CD4-positive, alpha-beta T cell treated with Interleukin-6 at 100 ng/mL for 8 hours (primary cell): ENCODE results near the gene CADM2.

Experiments
- DNase-seq: peaks from one replicate; pipeline ENCODE4 v3.0.0-alpha.2; 2020; ENCODE audit warnings: mixed read lengths, low spot score

CADM2 gene

DNA sequence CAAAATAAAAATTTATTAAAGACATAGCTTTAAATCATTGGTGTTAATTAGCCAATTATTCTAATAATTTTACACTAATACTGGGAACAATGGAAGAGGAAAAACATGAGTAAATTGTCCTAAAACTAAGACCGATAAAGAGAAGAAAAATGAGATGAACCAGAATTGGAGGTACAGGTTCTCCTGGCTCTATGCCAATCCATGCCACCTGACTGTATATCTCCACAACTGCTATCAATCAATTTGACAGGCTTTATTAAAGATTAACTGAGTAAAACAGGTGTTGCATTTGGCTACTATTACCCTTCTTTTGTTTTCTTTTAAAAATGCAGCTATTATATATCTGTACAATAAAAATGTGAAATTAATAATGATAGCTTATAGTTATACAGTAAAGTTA lies 850.0 kb downstream of the CADM2 start:
- no peak for DNase-seq

DNA sequence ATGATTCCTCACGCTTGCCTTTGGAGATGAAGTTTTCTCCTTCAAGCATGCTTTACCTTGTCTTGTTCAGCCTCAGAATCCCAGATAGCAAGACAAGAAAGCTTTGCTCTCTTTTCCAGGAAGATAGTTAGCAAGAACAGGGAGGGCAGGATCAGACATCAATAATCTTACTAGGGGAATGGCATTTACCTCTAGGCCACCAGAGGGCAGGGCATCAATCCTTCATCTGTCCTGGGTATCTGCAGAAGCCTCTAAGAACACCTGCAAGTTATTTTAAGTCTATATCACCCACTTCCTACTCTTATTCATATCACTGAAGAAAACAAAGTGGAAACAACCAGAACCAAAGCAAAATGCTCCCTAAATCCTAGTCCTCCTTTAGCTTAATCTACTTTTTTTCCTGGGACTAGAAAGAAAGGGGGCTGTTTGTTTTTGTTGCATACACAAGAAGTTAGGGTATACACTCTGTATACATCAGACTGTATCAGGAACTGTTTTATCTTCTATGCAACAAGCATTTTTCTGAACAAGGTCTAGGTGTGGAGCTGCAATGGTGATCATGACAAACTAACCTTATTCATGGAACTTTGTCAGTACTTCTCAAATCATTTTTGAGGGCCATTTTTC lies 862.5 kb downstream of the CADM2 start:
- no peak for DNase-seq

- DNase-seq = no peak
Measured at GRCh38 chr3:85835857-85836440, 877.2 kb downstream of the CADM2 start.

DNA sequence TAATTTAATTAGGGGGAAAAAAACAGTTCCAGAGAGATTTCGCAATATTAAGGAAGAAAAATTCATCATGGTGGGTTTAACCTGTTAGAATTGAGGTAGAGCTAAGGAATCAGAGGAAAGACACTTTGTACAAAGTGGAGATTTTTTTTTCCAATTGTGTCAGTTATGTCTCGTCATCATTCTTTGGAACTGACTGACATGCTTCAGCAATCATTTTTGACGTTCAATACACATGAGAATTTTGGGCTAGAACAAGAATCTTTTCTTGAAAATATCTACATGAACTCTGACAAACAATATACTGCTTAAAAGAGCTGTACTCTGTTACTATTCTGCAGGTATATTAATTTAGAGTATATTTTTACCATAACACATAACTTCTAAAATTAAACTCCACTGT lies 878.6 kb downstream of the CADM2 start:
- DNase-seq = no peak

DNA sequence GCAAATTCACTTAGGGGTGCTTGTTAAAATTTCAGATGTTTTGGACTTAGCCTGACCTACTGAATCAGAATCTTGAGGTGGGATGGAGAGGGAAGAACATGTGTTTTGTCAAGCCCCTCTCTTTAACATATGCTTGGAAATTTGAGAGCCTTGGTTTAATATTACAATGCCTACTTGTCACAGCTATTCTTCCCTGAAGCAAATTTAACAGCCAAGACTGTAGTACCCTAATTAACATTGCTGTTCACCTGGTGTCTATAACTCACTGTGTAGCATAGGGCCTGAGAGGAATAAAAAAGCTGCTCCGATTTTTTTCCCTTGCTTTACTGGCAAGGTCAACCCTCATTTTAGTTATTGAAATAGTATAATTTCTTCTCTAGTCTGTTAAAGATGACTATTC lies 880.1 kb downstream of the CADM2 start:
- DNase-seq = no peak

DNA sequence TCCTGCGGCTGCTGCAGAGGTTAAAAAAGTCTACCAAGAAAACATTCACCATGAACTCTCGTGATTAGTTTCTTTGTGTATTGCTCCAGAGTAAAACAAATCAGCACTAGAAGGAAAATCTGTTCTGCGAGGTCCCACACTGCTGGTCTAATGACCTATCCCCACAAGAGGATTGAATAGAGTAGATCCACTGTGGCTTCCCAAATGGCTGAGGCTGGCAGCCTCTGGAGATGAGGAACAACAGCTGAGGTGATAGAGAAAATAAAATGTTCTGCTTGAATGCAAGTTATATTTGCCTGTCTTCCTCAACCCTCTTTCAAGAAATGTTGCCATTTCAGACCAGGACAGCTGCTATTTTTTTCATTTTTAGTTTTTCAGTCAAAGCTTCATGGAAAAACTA lies 883.3 kb downstream of the CADM2 start:
- no peak for DNase-seq

GRCh38 chr3:85846940-85847339 lies 888.2 kb downstream of the CADM2 start:
- no peak for DNase-seq

DNA sequence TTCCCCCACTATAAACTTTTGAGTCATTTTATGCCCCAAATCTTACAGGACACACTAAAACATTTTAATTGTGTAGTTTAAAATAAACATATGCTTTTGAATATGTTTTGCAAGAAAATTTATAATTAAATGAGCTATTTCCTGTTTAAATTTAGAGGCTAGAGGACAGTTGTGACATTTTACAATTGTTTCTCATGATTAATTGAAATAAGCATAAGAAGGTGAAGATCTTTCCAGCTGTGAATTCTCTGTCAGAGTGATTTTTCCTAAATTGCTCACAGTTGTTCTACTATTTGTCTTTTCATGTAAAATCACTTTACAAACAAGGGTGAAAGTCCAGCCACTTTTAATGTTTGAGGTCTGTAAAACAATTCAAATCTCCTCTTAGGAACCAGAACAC lies 892.3 kb downstream of the CADM2 start:
- no peak for DNase-seq

DNA sequence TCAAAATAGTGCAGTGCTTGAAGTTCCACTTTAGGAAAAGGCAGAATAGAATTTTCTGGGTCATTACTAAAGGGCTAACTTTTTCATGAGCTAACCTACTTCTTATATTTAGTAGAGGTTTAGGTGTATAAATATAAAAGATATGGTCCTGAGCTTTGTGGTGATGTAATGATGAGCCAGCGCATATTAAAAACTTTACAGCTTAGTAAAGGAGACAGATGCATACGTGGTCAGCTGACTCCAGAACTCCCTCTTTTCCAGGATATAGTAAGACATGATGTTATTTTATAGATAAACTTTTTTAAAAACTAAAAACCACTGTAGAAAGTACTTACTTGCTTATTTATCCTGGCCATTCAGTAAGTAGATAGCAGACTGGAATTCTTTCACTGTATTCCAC lies 895.0 kb downstream of the CADM2 start:
- no peak for DNase-seq

- DNase-seq = no peak
Measured at GRCh38 chr3:85862893-85863455, 904.2 kb downstream of the CADM2 start.

DNA sequence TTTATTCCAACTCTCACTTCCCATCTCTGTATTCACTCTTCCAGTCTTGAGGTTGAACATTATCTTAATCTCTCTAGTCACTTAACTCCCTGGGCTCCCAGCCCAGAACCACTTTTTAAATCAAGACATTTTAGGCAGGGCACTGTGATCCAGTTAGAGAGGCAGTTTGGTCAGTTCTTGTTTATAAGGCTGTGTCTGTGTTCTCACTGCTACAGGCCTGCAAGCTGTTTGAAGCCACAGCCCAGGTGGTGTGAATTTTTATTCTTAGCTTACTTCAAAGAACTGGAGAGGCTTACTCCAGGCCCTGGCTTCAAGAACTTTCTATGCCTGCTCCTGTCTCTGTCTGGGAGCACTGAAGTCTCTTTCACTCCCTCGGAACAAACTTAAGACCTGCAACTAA lies 906.1 kb downstream of the CADM2 start:
- DNase-seq = no peak

GRCh38 chr3:85867072-85867471 lies 908.3 kb downstream of the CADM2 start:
- DNase-seq = no peak

- no peak for DNase-seq
Measured at GRCh38 chr3:85875589-85875988, 916.8 kb downstream of the CADM2 start.

GRCh38 chr3:85877631-85878030 lies 918.8 kb downstream of the CADM2 start:
- no peak for DNase-seq

GRCh38 chr3:85881833-85882393 lies 923.1 kb downstream of the CADM2 start:
- DNase-seq = no peak

GRCh38 chr3:85890043-85890555 lies 931.3 kb downstream of the CADM2 start:
- DNase-seq = no peak

DNA sequence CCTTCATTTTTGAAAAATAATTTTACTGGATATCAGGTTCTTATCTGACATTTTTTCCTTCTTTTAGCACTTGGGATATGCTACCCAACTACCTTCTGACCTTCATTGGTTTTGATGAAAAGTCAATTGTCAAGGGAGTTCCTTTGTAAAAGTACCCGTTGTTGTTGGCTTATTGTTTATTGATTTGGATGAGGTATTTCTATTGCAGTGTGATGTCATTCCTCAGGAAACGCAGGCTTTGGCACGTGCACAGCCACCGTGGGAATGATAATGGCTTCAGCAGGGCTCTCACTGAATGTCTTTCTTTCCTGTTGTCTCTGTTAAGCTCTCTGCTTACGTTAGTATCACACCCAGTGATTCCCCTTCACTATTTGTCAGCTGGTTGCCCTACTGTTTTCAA lies 944.6 kb downstream of the CADM2 start:
- no peak for DNase-seq

- DNase-seq = no peak
Measured at GRCh38 chr3:85912980-85913379, 954.2 kb downstream of the CADM2 start.

- no peak for DNase-seq
Measured at GRCh38 chr3:85922374-85922773, 963.6 kb downstream of the CADM2 start.

GRCh38 chr3:85930718-85931117 lies 971.9 kb downstream of the CADM2 start:
- DNase-seq = no peak

DNA sequence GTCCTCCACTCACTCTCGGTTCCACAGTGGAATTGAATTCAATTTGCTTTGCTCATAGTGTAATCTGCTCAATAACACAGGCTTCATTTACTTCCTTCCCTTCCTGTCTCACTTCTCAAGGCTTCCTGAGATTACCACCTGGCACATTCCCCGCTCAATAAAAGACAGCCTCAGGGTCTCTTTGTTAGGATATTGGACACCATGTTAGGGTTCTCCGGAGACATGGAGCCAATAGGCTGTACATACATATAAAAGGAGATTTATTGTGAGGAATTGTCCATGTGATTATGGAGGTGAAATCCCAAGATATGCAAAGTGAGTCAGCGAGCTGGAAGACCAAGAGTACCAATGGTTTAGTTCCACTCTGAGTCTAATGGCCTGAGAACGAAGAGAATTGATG lies 974.5 kb downstream of the CADM2 start:
- DNase-seq = no peak

GRCh38 chr3:85935171-85935570 lies 976.4 kb downstream of the CADM2 start:
- no peak for DNase-seq

GRCh38 chr3:85939074-85939482 lies 980.3 kb downstream of the CADM2 start:
- DNase-seq = no peak
